ENCODE measurements around the gene MYO5A.

DNA sequence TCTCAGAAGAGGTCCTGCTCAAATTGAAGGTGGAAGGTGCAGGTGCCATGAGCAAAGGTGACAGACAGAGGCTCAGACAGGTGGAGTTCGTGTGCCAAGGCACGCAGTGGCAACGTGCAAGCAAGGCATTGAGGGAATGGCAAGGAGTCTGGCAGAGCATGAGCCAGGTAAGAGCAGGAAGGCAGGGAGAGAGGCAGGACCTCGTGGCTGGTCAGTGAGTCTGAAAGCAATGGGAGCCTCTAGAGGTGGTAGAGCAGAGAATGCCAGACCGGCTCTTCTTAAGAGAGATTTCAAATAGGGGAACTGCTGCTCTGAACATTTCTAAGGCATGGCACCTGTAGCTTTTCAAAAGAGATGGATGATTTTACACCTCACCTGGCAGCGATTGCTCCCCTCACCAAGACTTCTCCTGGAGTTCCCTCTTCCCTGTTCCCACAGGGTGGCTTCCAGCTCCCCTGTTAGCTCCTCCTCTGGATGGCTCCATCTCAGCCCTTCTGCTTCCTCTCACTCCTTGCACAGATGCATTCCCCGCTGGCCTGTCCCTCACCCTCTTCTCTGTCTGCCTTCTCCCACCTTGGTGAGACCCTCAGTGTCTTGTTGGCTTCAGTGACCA is 235.8 kb downstream of the MYO5A start:
- TF ChIP-seq, protein P1, sequence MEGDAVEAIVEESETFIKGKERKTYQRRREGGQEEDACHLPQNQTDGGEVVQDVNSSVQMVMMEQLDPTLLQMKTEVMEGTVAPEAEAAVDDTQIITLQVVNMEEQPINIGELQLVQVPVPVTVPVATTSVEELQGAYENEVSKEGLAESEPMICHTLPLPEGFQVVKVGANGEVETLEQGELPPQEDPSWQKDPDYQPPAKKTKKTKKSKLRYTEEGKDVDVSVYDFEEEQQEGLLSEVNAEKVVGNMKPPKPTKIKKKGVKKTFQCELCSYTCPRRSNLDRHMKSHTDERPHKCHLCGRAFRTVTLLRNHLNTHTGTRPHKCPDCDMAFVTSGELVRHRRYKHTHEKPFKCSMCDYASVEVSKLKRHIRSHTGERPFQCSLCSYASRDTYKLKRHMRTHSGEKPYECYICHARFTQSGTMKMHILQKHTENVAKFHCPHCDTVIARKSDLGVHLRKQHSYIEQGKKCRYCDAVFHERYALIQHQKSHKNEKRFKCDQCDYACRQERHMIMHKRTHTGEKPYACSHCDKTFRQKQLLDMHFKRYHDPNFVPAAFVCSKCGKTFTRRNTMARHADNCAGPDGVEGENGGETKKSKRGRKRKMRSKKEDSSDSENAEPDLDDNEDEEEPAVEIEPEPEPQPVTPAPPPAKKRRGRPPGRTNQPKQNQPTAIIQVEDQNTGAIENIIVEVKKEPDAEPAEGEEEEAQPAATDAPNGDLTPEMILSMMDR (IDR thresholded peaks at IDR 0.05) = no peak
- TF ChIP-seq, protein P2, sequence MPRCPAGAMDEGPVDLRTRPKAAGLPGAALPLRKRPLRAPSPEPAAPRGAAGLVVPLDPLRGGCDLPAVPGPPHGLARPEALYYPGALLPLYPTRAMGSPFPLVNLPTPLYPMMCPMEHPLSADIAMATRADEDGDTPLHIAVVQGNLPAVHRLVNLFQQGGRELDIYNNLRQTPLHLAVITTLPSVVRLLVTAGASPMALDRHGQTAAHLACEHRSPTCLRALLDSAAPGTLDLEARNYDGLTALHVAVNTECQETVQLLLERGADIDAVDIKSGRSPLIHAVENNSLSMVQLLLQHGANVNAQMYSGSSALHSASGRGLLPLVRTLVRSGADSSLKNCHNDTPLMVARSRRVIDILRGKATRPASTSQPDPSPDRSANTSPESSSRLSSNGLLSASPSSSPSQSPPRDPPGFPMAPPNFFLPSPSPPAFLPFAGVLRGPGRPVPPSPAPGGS (IDR thresholded peaks at IDR 0.05) = no peak
- TF ChIP-seq POLR2A (IDR thresholded peaks at IDR 0.05; ENCODE audit: low read length) = no peak
- TF ChIP-seq EP300 (IDR thresholded peaks at IDR 0.05) = no peak
- no peak for TF ChIP-seq ZSCAN20 (CRISPR knock-in tag; IDR thresholded peaks at IDR 0.05)
- no peak for TF ChIP-seq PHF8 (IDR thresholded peaks at IDR 0.05; ENCODE audit: borderline replicate concordance, low read depth)
- TF ChIP-seq HDAC2 (IDR thresholded peaks at IDR 0.05) = no peak
- no peak for TF ChIP-seq CEBPB (IDR thresholded peaks at IDR 0.05)
- TF ChIP-seq JUN (IDR thresholded peaks at IDR 0.05) = no peak
- no peak for TF ChIP-seq MAFK (IDR thresholded peaks at IDR 0.05; ENCODE audit: partially characterized antibody)
- TF ChIP-seq, protein P3, sequence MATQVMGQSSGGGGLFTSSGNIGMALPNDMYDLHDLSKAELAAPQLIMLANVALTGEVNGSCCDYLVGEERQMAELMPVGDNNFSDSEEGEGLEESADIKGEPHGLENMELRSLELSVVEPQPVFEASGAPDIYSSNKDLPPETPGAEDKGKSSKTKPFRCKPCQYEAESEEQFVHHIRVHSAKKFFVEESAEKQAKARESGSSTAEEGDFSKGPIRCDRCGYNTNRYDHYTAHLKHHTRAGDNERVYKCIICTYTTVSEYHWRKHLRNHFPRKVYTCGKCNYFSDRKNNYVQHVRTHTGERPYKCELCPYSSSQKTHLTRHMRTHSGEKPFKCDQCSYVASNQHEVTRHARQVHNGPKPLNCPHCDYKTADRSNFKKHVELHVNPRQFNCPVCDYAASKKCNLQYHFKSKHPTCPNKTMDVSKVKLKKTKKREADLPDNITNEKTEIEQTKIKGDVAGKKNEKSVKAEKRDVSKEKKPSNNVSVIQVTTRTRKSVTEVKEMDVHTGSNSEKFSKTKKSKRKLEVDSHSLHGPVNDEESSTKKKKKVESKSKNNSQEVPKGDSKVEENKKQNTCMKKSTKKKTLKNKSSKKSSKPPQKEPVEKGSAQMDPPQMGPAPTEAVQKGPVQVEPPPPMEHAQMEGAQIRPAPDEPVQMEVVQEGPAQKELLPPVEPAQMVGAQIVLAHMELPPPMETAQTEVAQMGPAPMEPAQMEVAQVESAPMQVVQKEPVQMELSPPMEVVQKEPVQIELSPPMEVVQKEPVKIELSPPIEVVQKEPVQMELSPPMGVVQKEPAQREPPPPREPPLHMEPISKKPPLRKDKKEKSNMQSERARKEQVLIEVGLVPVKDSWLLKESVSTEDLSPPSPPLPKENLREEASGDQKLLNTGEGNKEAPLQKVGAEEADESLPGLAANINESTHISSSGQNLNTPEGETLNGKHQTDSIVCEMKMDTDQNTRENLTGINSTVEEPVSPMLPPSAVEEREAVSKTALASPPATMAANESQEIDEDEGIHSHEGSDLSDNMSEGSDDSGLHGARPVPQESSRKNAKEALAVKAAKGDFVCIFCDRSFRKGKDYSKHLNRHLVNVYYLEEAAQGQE (IDR thresholded peaks at IDR 0.05) = no peak
- no peak for TF ChIP-seq SMC3 (IDR thresholded peaks at IDR 0.05)
